ENCODE results near the gene UCN. TPM values are rescaled to one million over a fixed set of nuclear protein-coding genes. Genes with fewer than 3 reads are reported as not detected.

The UCN gene
- polyA plus RNA-seq, 1 donor (not counting 4 experiments of a cell fraction or from before 2014, with no cell fraction given), result 0.10 TPM

DNA sequence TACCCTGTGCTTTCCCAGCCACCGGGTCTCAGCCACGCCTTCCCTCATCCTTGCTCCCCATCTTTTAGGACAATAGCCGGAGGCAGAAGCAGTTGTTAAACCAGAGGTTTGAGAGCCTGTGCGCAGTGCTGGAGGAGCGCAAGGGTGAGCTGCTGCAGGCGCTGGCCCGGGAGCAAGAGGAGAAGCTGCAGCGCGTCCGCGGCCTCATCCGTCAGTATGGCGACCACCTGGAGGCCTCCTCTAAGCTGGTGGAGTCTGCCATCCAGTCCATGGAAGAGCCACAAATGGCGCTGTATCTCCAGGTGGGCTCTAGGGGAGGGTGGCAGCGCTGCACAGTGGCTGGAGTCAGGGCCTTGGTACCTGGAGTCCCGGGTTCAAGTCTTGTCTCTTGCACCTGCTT, 2.7 kb downstream of the UCN start:
- Histone ChIP-seq H3K4me1 (ENCODE audit: control insufficient read depth, extremely low read depth, insufficient read depth, low read length) (no peaks in the 10 kb centered on the region), H3K4me2 (ENCODE audit: control insufficient read depth, extremely low read depth, insufficient read depth, low read depth, low read length) (no peak overlapping the region), H3K27ac (ENCODE audit: control insufficient read depth, insufficient read depth, low read length) (no peak overlapping the region), H3K9me1 (ENCODE audit: control insufficient read depth, extremely low read depth, insufficient read depth, low read length) (no peaks in the 10 kb centered on the region), H3K36me3 (ENCODE audit: control insufficient read depth in 2 of 2, extremely low read depth in 1 of 2, insufficient read depth in 2 of 2, low read length in 2 of 2) (peaks cover 0 to 3% of the 10 kb centered on the region in 2 experiments), H3K9ac (ENCODE audit: control insufficient read depth, extremely low read depth, insufficient read depth, low read length) (no peak overlapping the region), H3K79me2 (ENCODE audit: control insufficient read depth, insufficient read depth, low read length) (no peaks in the 10 kb centered on the region), H2AFZ (ENCODE audit: control insufficient read depth, low read length) (no peak overlapping the region), H3K4me3 (ENCODE audit: control insufficient read depth in 2 of 3, extremely low read depth in 1 of 3, insufficient read depth in 2 of 3, low read depth in 1 of 3, low read length in 3 of 3) (no peak overlapping the region), H3K27me3 (ENCODE audit: control insufficient read depth, extremely low read depth, insufficient read depth, low read length) (peaks cover 41% of the 10 kb centered on the region), H4K20me1 (ENCODE audit: control insufficient read depth, extremely low read depth, insufficient read depth, low read length) (peaks cover 2% of the 10 kb centered on the region), H3K9me3 (ENCODE audit: control insufficient read depth, low read depth, low read length) (no peaks in the 10 kb centered on the region)
- DNase-seq (ENCODE audit: low read depth, low spot score) (no peak), FAIRE-seq (no peak)
- dilution Hi-C loops (cut with MboI; ENCODE audit: extremely low pct_ligation_motif_present, low sequenced_read_pairs), result no loop called here
- TF ChIP-seq, protein P1, sequence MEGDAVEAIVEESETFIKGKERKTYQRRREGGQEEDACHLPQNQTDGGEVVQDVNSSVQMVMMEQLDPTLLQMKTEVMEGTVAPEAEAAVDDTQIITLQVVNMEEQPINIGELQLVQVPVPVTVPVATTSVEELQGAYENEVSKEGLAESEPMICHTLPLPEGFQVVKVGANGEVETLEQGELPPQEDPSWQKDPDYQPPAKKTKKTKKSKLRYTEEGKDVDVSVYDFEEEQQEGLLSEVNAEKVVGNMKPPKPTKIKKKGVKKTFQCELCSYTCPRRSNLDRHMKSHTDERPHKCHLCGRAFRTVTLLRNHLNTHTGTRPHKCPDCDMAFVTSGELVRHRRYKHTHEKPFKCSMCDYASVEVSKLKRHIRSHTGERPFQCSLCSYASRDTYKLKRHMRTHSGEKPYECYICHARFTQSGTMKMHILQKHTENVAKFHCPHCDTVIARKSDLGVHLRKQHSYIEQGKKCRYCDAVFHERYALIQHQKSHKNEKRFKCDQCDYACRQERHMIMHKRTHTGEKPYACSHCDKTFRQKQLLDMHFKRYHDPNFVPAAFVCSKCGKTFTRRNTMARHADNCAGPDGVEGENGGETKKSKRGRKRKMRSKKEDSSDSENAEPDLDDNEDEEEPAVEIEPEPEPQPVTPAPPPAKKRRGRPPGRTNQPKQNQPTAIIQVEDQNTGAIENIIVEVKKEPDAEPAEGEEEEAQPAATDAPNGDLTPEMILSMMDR (optimal IDR thresholded peaks at IDR 0.05 in 1 of 3, IDR thresholded peaks at IDR 0.05 in 1 of 3, conservative IDR thresholded peaks at IDR 0.05 in 1 of 3; ENCODE audit: extremely low read depth in 1 of 3, insufficient read depth in 2 of 3, low read length in 3 of 3), result no peak
- no peak for TF ChIP-seq EZH2 (IDR thresholded peaks at IDR 0.05; ENCODE audit: low read length)

DNA sequence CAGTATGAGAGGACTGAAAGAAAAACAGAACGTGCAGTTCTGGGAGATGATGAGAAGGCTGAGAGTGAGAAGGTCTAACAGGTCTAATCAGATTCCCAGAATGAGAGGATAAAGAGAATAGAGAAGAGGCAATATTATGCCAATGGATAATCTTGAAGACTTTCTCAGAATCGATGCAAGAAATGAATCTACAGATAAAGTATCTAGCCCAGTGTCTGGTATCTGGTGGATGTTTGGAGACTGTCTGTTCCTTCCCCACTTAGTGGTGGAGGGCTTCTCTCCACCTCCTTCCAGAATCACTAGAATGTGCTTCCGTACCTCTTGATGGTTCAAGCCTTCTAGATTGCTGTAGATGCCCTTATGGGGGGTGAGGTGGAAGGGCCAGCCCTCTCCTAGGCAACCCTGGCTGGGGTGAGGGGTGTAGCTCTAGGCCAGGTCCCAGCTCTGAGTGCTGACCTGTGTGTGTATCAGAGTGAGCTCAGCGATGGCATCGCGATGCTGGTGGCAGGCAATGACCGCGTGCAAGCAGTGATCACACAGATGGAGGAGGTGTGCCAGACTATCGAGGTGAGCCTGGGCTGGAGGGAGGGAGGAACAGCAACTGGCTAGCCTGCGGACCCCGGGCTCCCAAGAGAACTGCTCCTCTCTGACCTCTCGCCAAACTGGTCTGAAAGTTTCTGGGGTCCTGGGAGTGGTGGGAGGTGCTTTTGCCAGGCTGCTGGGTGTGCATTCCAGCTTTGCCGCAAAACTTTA, 3.6 kb downstream of the UCN start:
- Histone ChIP-seq H3K4me1 (ENCODE audit: control insufficient read depth, extremely low read depth, insufficient read depth, low read length) (no peaks in the 10 kb centered on the region), H3K9me1 (ENCODE audit: control insufficient read depth, extremely low read depth, insufficient read depth, low read length) (no peaks in the 10 kb centered on the region), H3K9ac (ENCODE audit: control insufficient read depth, extremely low read depth, insufficient read depth, low read length) (no peak overlapping the region), H3K4me2 (ENCODE audit: control insufficient read depth, extremely low read depth, insufficient read depth, low read depth, low read length) (no peak overlapping the region), H3K27ac (ENCODE audit: control insufficient read depth, insufficient read depth, low read length) (no peak overlapping the region), H4K20me1 (ENCODE audit: control insufficient read depth, extremely low read depth, insufficient read depth, low read length) (peaks cover 2% of the 10 kb centered on the region), H3K9me3 (ENCODE audit: control insufficient read depth, low read depth, low read length) (no peaks in the 10 kb centered on the region), H3K4me3 (ENCODE audit: control insufficient read depth in 2 of 3, extremely low read depth in 1 of 3, insufficient read depth in 2 of 3, low read depth in 1 of 3, low read length in 3 of 3) (no peak overlapping the region), H2AFZ (ENCODE audit: control insufficient read depth, low read length) (no peak overlapping the region), H3K27me3 (ENCODE audit: control insufficient read depth, extremely low read depth, insufficient read depth, low read length) (peaks cover 41% of the 10 kb centered on the region), H3K36me3 (ENCODE audit: control insufficient read depth in 2 of 2, extremely low read depth in 1 of 2, insufficient read depth in 2 of 2, low read length in 2 of 2) (peaks cover 0 to 3% of the 10 kb centered on the region in 2 experiments), H3K79me2 (ENCODE audit: control insufficient read depth, insufficient read depth, low read length) (no peaks in the 10 kb centered on the region)
- TF ChIP-seq EZH2 (IDR thresholded peaks at IDR 0.05; ENCODE audit: low read length), result no peak
- TF ChIP-seq, protein P1 (optimal IDR thresholded peaks at IDR 0.05 in 1 of 3, IDR thresholded peaks at IDR 0.05 in 1 of 3, conservative IDR thresholded peaks at IDR 0.05 in 1 of 3; ENCODE audit: extremely low read depth in 1 of 3, insufficient read depth in 2 of 3, low read length in 3 of 3), result no peak
- no peak for DNase-seq (ENCODE audit: low read depth, low spot score)
- FAIRE-seq, result no peak
- dilution Hi-C loops (cut with MboI; ENCODE audit: extremely low pct_ligation_motif_present, low sequenced_read_pairs), result no loop called here

Measured in keratinocyte (primary cell).